ENCODE data around the gene KCTD1.

DNA sequence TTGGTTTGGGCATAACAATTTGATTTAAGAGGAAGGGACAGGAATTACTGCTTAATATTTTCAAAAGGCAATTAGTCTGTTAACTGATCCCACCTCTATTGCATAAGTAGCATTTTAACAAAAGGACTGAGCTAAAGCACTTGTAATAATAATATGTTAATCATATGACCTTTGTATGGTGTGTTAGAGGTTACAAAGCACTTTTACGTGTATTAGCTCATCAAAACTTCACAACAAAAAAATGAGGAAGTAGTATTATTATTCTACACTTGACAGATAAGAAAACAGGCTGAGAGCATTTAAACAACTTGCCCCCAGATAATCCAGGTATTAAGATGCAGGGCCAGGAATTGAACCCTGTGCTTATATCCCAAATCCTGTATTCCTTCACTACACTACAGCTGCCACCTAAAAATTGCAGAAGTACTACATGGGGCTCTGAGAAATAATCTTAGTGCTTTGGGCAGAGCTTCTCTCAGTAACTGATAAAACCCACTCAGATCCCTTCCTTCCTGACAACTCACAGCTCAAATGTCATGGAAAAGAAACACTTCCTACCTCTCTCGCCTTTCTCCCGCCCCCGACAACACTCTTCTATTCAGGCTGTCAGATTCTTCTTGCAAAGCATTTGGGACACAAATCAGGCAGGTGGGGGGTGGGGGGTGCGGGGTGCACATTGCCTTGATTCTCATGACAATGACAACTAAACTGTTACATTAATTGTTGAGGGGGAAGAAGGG, 20.7 kb upstream of the KCTD1 start:
- TF ChIP-seq CTCF (IDR thresholded peaks at IDR 0.05 in 2 of 3, conservative IDR thresholded peaks at IDR 0.05 in 1 of 3; ENCODE audit: control insufficient read depth in 2 of 3, extremely low read depth in 1 of 3, insufficient read depth in 1 of 3, low read depth in 3 of 3, low read length in 3 of 3) (no peak), TCF7 (IDR thresholded peaks at IDR 0.05; ENCODE audit: borderline replicate concordance) (no peak)
